DMS53 (cell line): ENCODE data around the gene TIMM50.
A peak's percentile ranks its signal among the peaks of the same experiment; 100 is the strongest.

Experiments used
- DNase-seq: peaks from one replicate; lab custom pipeline; 2025; lab: John Stamatoyannopoulos, UW

TIMM50 gene

GRCh38 chr19:39533003-39533512 is 52.4 kb downstream of the TIMM50 start:
- no peak for DNase-seq

- DNase-seq = no peak
Measured at GRCh38 chr19:39533791-39534190, 53.2 kb downstream of the TIMM50 start.

GRCh38 chr19:39539165-39539517 is 58.5 kb downstream of the TIMM50 start:
- DNase-seq = peak; percentile 51

- peak; percentile 98 for DNase-seq
Measured at GRCh38 chr19:39539518-39540332, 59.1 kb downstream of the TIMM50 start, which contains the start of gene EID2. Gene EID2 (minus strand): TSS chr19:39540161. CDS start chr19:39540079, 82 bp downstream.

GRCh38 chr19:39540333-39540673 is 59.7 kb downstream of the TIMM50 start:
- no peak for DNase-seq
